Neural cell (in vitro differentiated cells): Measurements from ENCODE around the gene GPS1. TPM values are rescaled to one million over a fixed set of nuclear protein-coding genes. Genes with fewer than 3 reads are reported as not detected.

Source experiments
- H2AFZ ChIP-seq: fragments of 200-600, 300-800 bp; sonication (generic), shearing (Covaris generic); 2 replicates; pipeline ENCODE4 v1.6.0; 2014; ENCODE audit warnings: low read depth, mild to moderate bottlenecking, antibody characterized with exemption, low read length, moderate library complexity
- H3F3A ChIP-seq: fragments of 200-600 bp; shearing (Covaris generic); 2 replicates; pipeline ENCODE4 v1.6.1; 2016; ENCODE audit warnings: mild to moderate bottlenecking, moderate library complexity, mixed read lengths, antibody characterized with exemption, low read length; ENCODE audit not compliant: insufficient read depth, poor library complexity, severe bottlenecking
- H3K27ac ChIP-seq: fragments of 200-600, 300-800 bp; sonication (generic), shearing (Covaris generic); 2 replicates; pipeline ENCODE4 v1.5.1; 2014; ENCODE audit warnings: mild to moderate bottlenecking, low read length, moderate library complexity
- H3K27me3 ChIP-seq: fragments of 300-800, 200-600 bp; sonication (generic), shearing (Covaris generic); 2 replicates; pipeline ENCODE4 v1.6.0; 2014; ENCODE audit warnings: mild to moderate bottlenecking, low read depth, low read length, moderate library complexity; ENCODE audit not compliant: insufficient read depth
- H3K36me3 ChIP-seq: fragments of 300-800, 200-600 bp; sonication (generic), shearing (Covaris generic); 2 replicates; pipeline ENCODE4 v1.5.1; 2014; ENCODE audit warnings: mild to moderate bottlenecking, antibody characterized with exemption, low read length, moderate library complexity; ENCODE audit not compliant: insufficient read depth
- H3K4me2 ChIP-seq: fragments of 300-800, 200-600 bp; sonication (generic), shearing (Covaris generic); 2 replicates; pipeline ENCODE4 v1.6.0; 2014; ENCODE audit warnings: mild to moderate bottlenecking, low read length
- H3K4me3 ChIP-seq: fragments of 300-800, 200-600 bp; sonication (generic), shearing (Covaris generic); 2 replicates; pipeline ENCODE4 v1.5.1; 2014; ENCODE audit warnings: mild to moderate bottlenecking, low read length, moderate library complexity
- H3K79me2 ChIP-seq: fragments of 200-600 bp; shearing (Covaris generic); replicated peaks from 2 replicates; pipeline ENCODE4 v1.6.0; 2014; ENCODE audit warnings: mild to moderate bottlenecking, low read length, moderate library complexity; ENCODE audit not compliant: insufficient read depth
- H3K9ac ChIP-seq: fragments of 300-800, 200-600 bp; sonication (generic), shearing (Covaris generic); 2 replicates; pipeline ENCODE4 v1.6.1; 2016; ENCODE audit warnings: mild to moderate bottlenecking, low read length, mixed read lengths
- H3K9me2 ChIP-seq: fragments of 200-600 bp; shearing (Covaris generic); 2 replicates; pipeline ENCODE4 v1.6.1; 2016; ENCODE audit warnings: mild to moderate bottlenecking, low read length, mixed read lengths; ENCODE audit not compliant: insufficient read depth
- H3K9me3 ChIP-seq: fragments of 200-600, 300-800 bp; sonication (generic), shearing (Covaris generic); 2 replicates; pipeline ENCODE4 v1.6.1; 2016; ENCODE audit warnings: mild to moderate bottlenecking, mixed run types, low read length, moderate library complexity, mixed read lengths
- H4K20me1 ChIP-seq: fragments of 200-600 bp; shearing (Covaris generic); 2 replicates; pipeline ENCODE4 v1.6.1; 2016; ENCODE audit warnings: mild to moderate bottlenecking, mixed run types; ENCODE audit not compliant: insufficient read depth
- CTCF ChIP-seq: fragments of 450-650 bp; IDR thresholded peaks from 2 replicates; pipeline ENCODE4 v1.5.1; 2014; ENCODE audit warnings: antibody characterized with exemption, mild to moderate bottlenecking, moderate library complexity; ENCODE audit not compliant: poor library complexity, severe bottlenecking
- EP300 ChIP-seq: fragments of 450-650 bp; conservative IDR thresholded peaks from 2 replicates; pipeline ENCODE4 v1.6.1; 2014; ENCODE audit warnings: antibody characterized with exemption, mild to moderate bottlenecking, moderate library complexity; ENCODE audit not compliant: poor library complexity, severe bottlenecking
- EZH2 ChIP-seq: fragments of 200-600, 300-800 bp; shearing (Covaris generic), sonication (generic); IDR thresholded peaks from 2 replicates; pipeline ENCODE4 v1.6.1; 2014; ENCODE audit warnings: antibody characterized with exemption, low read length, borderline replicate concordance, mild to moderate bottlenecking; ENCODE audit not compliant: insufficient read depth, poor library complexity, severe bottlenecking
- MXI1 ChIP-seq: fragments of 450-650 bp; conservative IDR thresholded peaks from 2 replicates; pipeline ENCODE4 v1.6.1; 2014; ENCODE audit warnings: antibody characterized with exemption, mild to moderate bottlenecking; ENCODE audit not compliant: poor library complexity, severe bottlenecking
- POLR2AphosphoS5 ChIP-seq: IDR thresholded peaks from 2 replicates; pipeline ENCODE4 v1.6.1; 2012
- RAD21 ChIP-seq: fragments of 450-650 bp; conservative IDR thresholded peaks from 2 replicates; pipeline ENCODE4 v1.6.1; 2014; ENCODE audit warnings: antibody characterized with exemption, mild to moderate bottlenecking, moderate library complexity
- REST ChIP-seq: IDR thresholded peaks from 2 replicates; pipeline ENCODE4 v1.6.1; 2012; ENCODE audit warnings: borderline replicate concordance
- SMC3 ChIP-seq: fragments of 450-650 bp; conservative IDR thresholded peaks from 2 replicates; pipeline ENCODE4 v1.6.1; 2014; ENCODE audit warnings: antibody characterized with exemption, mild to moderate bottlenecking, moderate library complexity; ENCODE audit not compliant: poor library complexity
- TAF1 ChIP-seq: IDR thresholded peaks from 2 replicates; pipeline ENCODE4 v1.6.1; 2012; ENCODE audit warnings: low read depth
- polyA plus RNA-seq: library from polyadenylated mRNA; depleted of rRNA; stranded (reverse); fragments of >200 nt; gene quantifications from 2 replicates; pipeline ENCODE4 v1.2.3, GENCODE V29; 2014

GPS1 gene
- polyA plus RNA-seq, 1 donor from 2014 or later = 170 TPM

- H3K36me3 ChIP-seq = no peaks in the 10 kb centered on the region
- H3K79me2 ChIP-seq = no peaks in the 10 kb centered on the region
- no peaks in the 10 kb centered on the region for H3K27me3 ChIP-seq
- no peaks in the 10 kb centered on the region for H3F3A ChIP-seq
- no peaks in the 10 kb centered on the region for H3K9me2 ChIP-seq
- H2AFZ ChIP-seq = no peak overlapping the region
- H4K20me1 ChIP-seq = no peaks in the 10 kb centered on the region
- no peak overlapping the region for H3K4me2 ChIP-seq
- H3K9ac ChIP-seq = no peak overlapping the region
- H3K27ac ChIP-seq = no peak overlapping the region
- TF ChIP-seq SMC3 (no peak), EP300 (no peak)
- no peak overlapping the region for H3K4me3 ChIP-seq
- no peaks in the 10 kb centered on the region for H3K9me3 ChIP-seq
Measured at GRCh38 chr17:82014432-82014831, 37.3 kb upstream of the GPS1 start.

- no peaks in the 10 kb centered on the region for H3K36me3 ChIP-seq
- TF ChIP-seq EP300 = no peak
- no peak overlapping the region for H3K4me2 ChIP-seq
- H3K79me2 ChIP-seq = no peaks in the 10 kb centered on the region
- H4K20me1 ChIP-seq = no peaks in the 10 kb centered on the region
- no peak overlapping the region for H3K4me3 ChIP-seq
- no peaks in the 10 kb centered on the region for H3K9me2 ChIP-seq
- H3K27me3 ChIP-seq = no peaks in the 10 kb centered on the region
- H3K9me3 ChIP-seq = no peaks in the 10 kb centered on the region
- H3K9ac ChIP-seq = no peak overlapping the region
- no peak overlapping the region for H3K27ac ChIP-seq
- H3F3A ChIP-seq = no peaks in the 10 kb centered on the region
- H2AFZ ChIP-seq = no peak overlapping the region
Measured at GRCh38 chr17:82014971-82015310, 36.8 kb upstream of the GPS1 start.

GRCh38 chr17:82015311-82015971, 36.3 kb upstream of the GPS1 start:
- Histone ChIP-seq H3K36me3 (no peaks in the 10 kb centered on the region), H3K9me2 (no peaks in the 10 kb centered on the region)
- TF ChIP-seq REST (no peak), POLR2AphosphoS5 (no peak), EZH2 (no peak), MXI1 (no peak), SMC3 (no peak), EP300 (no peak), CTCF (no peak), TAF1 (no peak), RAD21 (no peak)

More at GRCh38 chr17:82015311-82015971, 36.3 kb upstream of the GPS1 start:
- Histone ChIP-seq H3K9ac (no peak overlapping the region), H2AFZ (no peak overlapping the region), H4K20me1 (no peaks in the 10 kb centered on the region), H3K9me3 (no peaks in the 10 kb centered on the region), H3K4me2 (no peak overlapping the region), H3K27me3 (no peaks in the 10 kb centered on the region), H3K4me3 (no peak overlapping the region), H3K79me2 (no peaks in the 10 kb centered on the region), H3K27ac (no peak overlapping the region), H3F3A (no peaks in the 10 kb centered on the region)
